Activated CD4-positive, alpha-beta memory T cell treated with anti-CD3 and anti-CD28 coated beads for 36 hours (primary cell): ENCODE results near the gene KCNIP1. TPM values are rescaled to one million over a fixed set of nuclear protein-coding genes. Genes with fewer than 3 reads are reported as not detected.
A peak's percentile ranks its signal among the peaks of the same experiment; 100 is the strongest.

Source experiments
- CTCF ChIA-PET: fragments of 350-600 bp; sonication (Branson Sonifier 250); formaldehyde crosslinking; loops from one replicate; lab custom pipeline; 2021; ENCODE audit warnings: antibody characterized with exemption, inconsistent platforms; lab: Charles Lee
- POLR2A ChIA-PET: fragments of 350-600 bp; sonication (Branson Sonifier 250); formaldehyde crosslinking; loops from one replicate; lab custom pipeline; 2021; ENCODE audit warnings: antibody characterized with exemption; lab: Charles Lee
- DNase-seq: peaks from one replicate; pipeline ENCODE4 v3.0.0-alpha.2; 2020
- H3K27ac Mint-ChIP-seq: one replicate; pipeline ENCODE4 v1.8.0; 2021; ENCODE audit warnings: mixed read lengths
- H3K27me3 Mint-ChIP-seq: one replicate; pipeline ENCODE4 v1.8.0; 2021; ENCODE audit warnings: mixed read lengths
- H3K36me3 Mint-ChIP-seq: one replicate; pipeline ENCODE4 v1.8.0; 2021; ENCODE audit warnings: mixed read lengths
- H3K4me1 Mint-ChIP-seq: one replicate; pipeline ENCODE4 v1.8.0; 2021; ENCODE audit warnings: low read depth, mixed read lengths
- H3K4me3 Mint-ChIP-seq: one replicate; pipeline ENCODE4 v1.8.0; 2021; ENCODE audit warnings: mild to moderate bottlenecking, mixed read lengths
- H3K9me3 Mint-ChIP-seq: one replicate; pipeline ENCODE4 v1.8.0; 2021; ENCODE audit warnings: mixed read lengths
- intact Hi-C: fragments of 100-400 bp; cut with micrococcal nuclease; formaldehyde crosslinking; loops from one replicate; pipeline ENCODE4 v1.15.1; 2023
- total RNA-seq, 2 experiments: library from RNA; stranded (reverse); gene quantifications; one replicate each; pipeline ENCODE4 v1.2.3, GENCODE V29; 2021

Gene KCNIP1
- total RNA-seq, 2 experiments from 2014 or later: not detected

DNA sequence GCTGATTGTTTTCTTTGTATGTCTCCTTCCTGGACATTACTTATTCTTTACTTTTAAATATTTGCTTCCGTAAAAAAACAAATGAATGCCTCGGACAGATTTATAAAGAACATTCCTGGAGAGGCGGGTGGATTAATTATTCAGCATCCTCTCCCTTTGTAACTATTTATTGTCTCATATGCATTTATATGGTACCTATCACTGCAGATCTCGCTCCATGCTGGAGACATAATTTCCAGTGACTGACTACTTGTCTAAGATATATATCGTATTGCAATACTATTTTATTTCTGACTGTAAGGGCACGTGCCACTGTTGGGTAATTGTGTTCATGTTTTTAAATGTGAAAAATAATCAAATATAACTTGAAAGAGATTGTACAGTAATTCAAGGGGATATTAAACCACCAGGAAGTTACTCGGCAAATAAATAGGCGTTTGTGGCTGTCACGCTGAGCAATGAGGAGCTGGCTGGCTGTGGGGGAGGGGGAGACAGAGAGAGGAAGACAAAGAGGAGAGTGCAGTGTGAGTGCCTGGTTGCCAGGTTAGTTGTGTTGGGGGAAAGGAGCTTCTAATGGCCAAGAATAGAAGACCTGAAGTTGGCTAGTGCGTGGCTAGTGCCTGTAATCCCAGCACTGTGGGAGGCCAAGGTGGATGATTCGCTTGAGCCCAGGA, 147.9 kb downstream of the KCNIP1 start:
- Mint-ChIP-seq H3K36me3 (no peaks in the 10 kb centered on the region), H3K4me1 (no peaks in the 10 kb centered on the region), H3K27ac (no peak overlapping the region), H3K4me3 (no peak overlapping the region), H3K27me3 (peaks cover 3% of the 10 kb centered on the region), H3K9me3 (no peaks in the 10 kb centered on the region)
- intact Hi-C loops: no loop called here
- POLR2A ChIA-PET: no interaction called here
- CTCF ChIA-PET: no interaction called here
- DNase-seq: no peak

DNA sequence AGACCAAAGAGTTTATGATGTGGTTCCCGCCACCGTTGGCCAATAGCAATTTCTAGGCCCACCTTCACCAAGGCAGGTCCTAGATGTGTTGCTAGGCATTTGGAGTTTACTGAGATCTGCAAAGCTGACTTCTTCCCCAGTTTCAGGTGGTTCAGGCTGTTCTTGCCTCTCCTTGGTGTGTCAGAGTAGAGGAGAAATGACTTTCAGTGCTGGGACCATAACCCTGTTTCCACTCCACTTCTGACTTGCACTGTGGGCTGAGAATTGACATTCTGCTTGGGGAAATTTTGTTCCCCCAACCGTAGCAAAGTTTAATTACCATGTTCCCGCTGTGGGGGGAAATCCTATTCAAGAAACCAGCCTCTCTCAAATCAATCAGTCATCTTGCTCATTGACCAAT, 151.7 kb downstream of the KCNIP1 start:
- CTCF ChIA-PET: interaction anchor here (2.1 kb wide), 1 partner anchor 17 kb away, joined by 8 read pairs; no protein-coding TSS in a partner anchor
- H3K4me1 Mint-ChIP-seq: no peaks in the 10 kb centered on the region
- intact Hi-C loops: no loop called here
- H3K27ac Mint-ChIP-seq: no peak overlapping the region
- no peaks in the 10 kb centered on the region for H3K36me3 Mint-ChIP-seq
- peaks cover 6% of the 10 kb centered on the region for H3K27me3 Mint-ChIP-seq
- no peaks in the 10 kb centered on the region for H3K9me3 Mint-ChIP-seq
- no peak overlapping the region for H3K4me3 Mint-ChIP-seq
- DNase-seq: no peak
- POLR2A ChIA-PET: no interaction called here

DNA sequence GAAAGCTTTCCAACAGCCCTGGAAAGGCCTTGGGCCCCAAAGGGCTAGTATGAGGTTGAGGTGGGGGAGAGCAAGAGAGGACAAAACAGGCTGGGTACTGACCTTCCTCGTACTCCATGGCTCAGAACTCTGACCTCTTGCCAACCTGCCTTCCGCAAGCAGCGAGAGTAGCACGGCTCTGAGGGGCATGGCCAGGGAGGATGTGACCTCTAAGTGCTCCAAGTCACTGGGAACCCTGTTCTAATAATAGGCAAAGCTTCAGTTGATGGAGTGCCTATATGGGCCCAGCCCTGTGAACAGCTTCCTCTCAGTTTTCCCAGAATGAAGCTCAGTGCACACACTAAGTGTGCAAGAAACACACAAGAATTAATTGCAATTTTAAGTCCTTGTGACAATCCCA, 152.1 kb downstream of the KCNIP1 start:
- CTCF ChIA-PET: no interaction called here
- Mint-ChIP-seq H3K27me3 (peaks cover 6% of the 10 kb centered on the region), H3K9me3 (no peaks in the 10 kb centered on the region), H3K4me3 (no peak overlapping the region), H3K27ac (no peak overlapping the region), H3K36me3 (no peaks in the 10 kb centered on the region), H3K4me1 (no peaks in the 10 kb centered on the region)
- intact Hi-C loops: no loop called here
- no peak for DNase-seq
- POLR2A ChIA-PET: no interaction called here

DNA sequence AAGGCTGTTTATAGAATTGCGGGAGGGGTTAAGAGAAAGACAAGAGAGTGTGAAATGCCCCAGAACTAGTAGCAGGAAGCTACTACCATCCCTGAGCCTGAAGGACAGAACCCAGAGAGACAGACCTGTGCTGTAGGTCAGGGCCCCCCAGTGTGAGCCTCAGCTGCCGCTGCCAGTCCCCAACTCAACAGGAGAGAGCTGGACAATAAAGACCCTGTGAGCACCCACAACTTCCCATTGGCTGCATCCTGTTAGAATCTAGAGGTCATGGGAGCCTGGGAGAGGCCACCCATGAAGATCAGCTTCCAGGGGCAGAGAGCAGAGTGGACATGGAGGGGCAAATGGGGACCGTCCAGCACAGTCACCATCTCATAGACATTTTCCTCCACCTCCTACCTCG, 152.5 kb downstream of the KCNIP1 start:
- H3K36me3 Mint-ChIP-seq: no peaks in the 10 kb centered on the region
- ChIA-PET POLR2A (no interaction called here), CTCF (no interaction called here)
- peaks cover 6% of the 10 kb centered on the region for H3K27me3 Mint-ChIP-seq
- H3K4me1 Mint-ChIP-seq: no peaks in the 10 kb centered on the region
- intact Hi-C loops: no loop called here
- no peak for DNase-seq
- no peak overlapping the region for H3K4me3 Mint-ChIP-seq
- no peak overlapping the region for H3K27ac Mint-ChIP-seq
- H3K9me3 Mint-ChIP-seq: no peaks in the 10 kb centered on the region

DNA sequence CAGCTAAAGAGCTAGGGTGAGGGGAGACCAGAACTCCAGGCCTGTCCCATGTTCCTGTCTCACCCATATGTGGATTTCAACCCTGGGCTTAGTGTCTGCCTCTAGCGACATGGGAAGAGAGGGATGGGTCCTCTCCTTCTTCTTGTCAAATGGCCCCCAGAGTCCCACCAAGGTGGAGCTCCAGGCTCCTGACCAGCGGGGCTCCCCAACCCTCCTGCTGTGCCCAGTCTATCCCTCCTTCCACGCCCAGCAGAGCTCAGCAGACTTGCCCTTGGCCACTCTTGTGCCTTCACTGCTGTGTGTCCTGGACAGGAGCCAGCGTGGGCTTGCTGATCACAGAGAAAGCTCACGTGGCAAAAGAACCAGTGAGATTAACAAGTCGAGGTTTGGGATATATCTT, 156.7 kb downstream of the KCNIP1 start:
- Mint-ChIP-seq H3K36me3 (no peaks in the 10 kb centered on the region), H3K27ac (no peak overlapping the region), H3K9me3 (no peaks in the 10 kb centered on the region), H3K4me3 (no peak overlapping the region), H3K4me1 (no peaks in the 10 kb centered on the region), H3K27me3 (peaks cover 18% of the 10 kb centered on the region)
- ChIA-PET CTCF (interaction anchor here (1.4 kb wide), 1 partner anchor 22 kb away, joined by 3 read pairs; no protein-coding TSS in a partner anchor), POLR2A (no interaction called here)
- no peak for DNase-seq
- intact Hi-C loops: no loop called here

DNA sequence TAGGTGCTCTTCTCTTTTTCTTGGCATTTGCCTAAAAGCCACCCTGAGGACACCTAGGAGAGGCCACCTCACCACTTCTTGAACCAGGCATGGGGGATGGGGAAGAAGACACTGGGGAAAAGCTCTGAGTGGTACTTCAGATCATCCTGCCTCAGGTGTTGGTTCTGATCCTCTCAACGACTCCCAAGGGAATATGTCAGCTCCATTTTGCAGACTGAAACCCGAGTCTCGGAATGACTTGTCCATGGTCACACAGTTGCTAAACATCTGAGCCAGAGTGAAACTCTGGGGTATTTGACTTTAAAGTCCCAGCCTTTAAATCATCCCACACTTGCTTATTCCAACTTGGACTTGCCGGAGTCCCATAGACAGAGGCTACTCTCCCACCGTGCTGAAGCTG, 159.1 kb downstream of the KCNIP1 start:
- Mint-ChIP-seq H3K4me1 (no peaks in the 10 kb centered on the region), H3K27me3 (peaks cover 18% of the 10 kb centered on the region), H3K27ac (no peak overlapping the region), H3K4me3 (no peak overlapping the region), H3K9me3 (no peaks in the 10 kb centered on the region), H3K36me3 (no peaks in the 10 kb centered on the region)
- intact Hi-C loops: no loop called here
- ChIA-PET POLR2A (no interaction called here), CTCF (interaction anchor here (1.0 kb wide), 1 partner anchor 25 kb away, joined by 3 read pairs; no protein-coding TSS in a partner anchor)
- no peak for DNase-seq

DNA sequence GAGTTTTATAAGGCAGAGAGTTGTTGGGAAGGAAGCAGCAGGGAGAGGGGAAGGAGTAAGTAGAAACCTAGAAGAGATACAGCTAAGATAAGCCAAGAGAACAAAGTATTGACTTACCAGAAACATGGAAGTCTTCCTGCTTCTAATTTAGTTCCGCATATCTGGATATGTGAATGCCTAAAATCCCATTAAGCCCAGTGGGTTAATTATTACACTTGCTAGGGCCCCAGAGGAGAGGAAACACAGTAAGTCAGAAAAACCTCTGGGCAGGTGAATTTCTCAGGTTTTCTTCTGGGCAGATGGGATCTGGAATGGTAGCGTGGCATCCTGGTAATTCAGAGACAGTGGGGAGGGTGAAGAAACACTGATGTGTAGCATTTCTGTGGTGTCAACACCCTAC, 175.0 kb downstream of the KCNIP1 start:
- intact Hi-C loops: no loop called here
- H3K4me3 Mint-ChIP-seq: no peak overlapping the region

DNA sequence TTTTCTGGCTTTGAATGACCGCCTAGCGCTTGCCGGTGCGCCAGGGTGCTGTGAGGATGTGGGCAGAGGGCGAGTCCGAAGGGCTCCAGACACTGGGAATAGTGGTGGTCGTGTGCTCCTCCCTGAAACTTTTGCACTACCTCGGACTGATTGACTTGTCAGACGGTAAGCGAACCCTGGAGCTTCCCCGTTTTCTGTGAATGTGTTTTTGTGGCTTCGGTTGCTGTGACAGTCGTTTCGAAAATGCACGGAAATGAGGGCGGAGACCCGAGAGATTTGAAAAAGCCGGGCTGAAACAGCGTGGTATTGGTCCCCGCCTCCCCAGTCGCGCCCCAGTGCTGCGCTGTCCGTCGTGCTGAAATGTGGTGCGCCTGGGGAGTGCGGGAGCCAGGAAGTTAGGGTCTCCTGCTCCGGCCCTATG, 177.2 kb downstream of the KCNIP1 start:
- H3K4me3 Mint-ChIP-seq: no peak overlapping the region

More for the DNA sequence above, 175.0 kb downstream of the KCNIP1 start:
- H3K9me3 Mint-ChIP-seq: no peaks in the 10 kb centered on the region
- no peak overlapping the region for H3K27ac Mint-ChIP-seq
- H3K27me3 Mint-ChIP-seq: peaks cover 36% of the 10 kb centered on the region
- H3K4me1 Mint-ChIP-seq: peaks cover 8% of the 10 kb centered on the region
- ChIA-PET CTCF (no interaction called here), POLR2A (no interaction called here)
- DNase-seq: no peak
- no peaks in the 10 kb centered on the region for H3K36me3 Mint-ChIP-seq

DNA sequence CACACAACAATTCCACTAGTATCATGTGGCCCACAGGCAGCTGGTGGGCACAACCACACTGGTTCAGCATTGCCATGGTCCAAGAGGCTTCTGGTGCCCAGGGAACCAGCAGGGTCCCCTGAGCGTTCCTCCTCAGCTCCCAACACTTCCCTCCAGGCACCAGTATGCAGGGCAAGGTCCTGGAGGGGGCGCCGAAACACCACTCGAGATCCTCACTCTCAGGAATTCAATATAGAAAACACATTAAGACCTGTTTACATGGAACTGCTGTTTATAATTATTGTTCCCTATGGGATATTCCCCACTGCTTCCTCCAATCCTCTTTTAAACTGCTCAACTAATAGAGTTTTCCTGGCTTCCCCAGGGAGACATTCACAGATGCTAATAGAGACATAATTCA, 187.8 kb downstream of the KCNIP1 start:
- Mint-ChIP-seq H3K9me3 (no peaks in the 10 kb centered on the region), H3K36me3 (no peaks in the 10 kb centered on the region), H3K4me3 (no peak overlapping the region), H3K4me1 (no peaks in the 10 kb centered on the region), H3K27me3 (peaks cover 32% of the 10 kb centered on the region), H3K27ac (no peak overlapping the region)
- DNase-seq: no peak
- intact Hi-C loops: no loop called here
- ChIA-PET CTCF (no interaction called here), POLR2A (no interaction called here)

More for the DNA sequence above, 177.2 kb downstream of the KCNIP1 start:
- ChIA-PET POLR2A (no interaction called here), CTCF (interaction anchor here (0.9 to 1.4 kb wide), 3 partner anchors 27 to 262 kb away, joined by 3 to 5 read pairs (median 4); no protein-coding TSS in a partner anchor)
- peak; percentile 71 for DNase-seq
- intact Hi-C loops: no loop called here
- Mint-ChIP-seq H3K36me3 (no peaks in the 10 kb centered on the region), H3K27me3 (peaks cover 40% of the 10 kb centered on the region), H3K27ac (no peak overlapping the region), H3K9me3 (no peaks in the 10 kb centered on the region), H3K4me1 (peaks cover 8% of the 10 kb centered on the region)

DNA sequence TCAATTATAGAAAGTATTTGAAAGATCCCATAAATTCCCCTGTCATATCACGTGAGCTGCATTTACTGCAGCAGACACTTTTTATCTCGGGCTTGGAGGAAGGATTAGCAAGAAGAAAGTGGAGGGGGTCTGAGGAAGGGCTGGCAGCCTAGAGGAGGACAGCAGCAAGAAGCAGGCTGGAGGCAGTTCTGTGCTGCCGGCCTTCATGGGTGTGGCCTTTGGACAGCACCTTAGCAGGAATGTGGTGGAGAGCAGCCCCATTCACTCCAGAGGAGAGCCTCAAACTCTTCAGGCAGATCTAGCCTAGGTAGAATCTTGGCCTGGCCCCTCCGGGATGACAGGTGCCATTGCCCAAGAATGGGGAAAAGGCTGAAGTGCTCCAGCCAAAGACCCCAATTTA, 189.9 kb downstream of the KCNIP1 start:
- Mint-ChIP-seq H3K36me3 (no peaks in the 10 kb centered on the region), H3K9me3 (no peaks in the 10 kb centered on the region), H3K4me1 (no peaks in the 10 kb centered on the region), H3K27ac (no peak overlapping the region), H3K27me3 (peaks cover 30% of the 10 kb centered on the region), H3K4me3 (no peak overlapping the region)
- intact Hi-C loops: no loop called here
- ChIA-PET CTCF (no interaction called here), POLR2A (no interaction called here)
- no peak for DNase-seq

DNA sequence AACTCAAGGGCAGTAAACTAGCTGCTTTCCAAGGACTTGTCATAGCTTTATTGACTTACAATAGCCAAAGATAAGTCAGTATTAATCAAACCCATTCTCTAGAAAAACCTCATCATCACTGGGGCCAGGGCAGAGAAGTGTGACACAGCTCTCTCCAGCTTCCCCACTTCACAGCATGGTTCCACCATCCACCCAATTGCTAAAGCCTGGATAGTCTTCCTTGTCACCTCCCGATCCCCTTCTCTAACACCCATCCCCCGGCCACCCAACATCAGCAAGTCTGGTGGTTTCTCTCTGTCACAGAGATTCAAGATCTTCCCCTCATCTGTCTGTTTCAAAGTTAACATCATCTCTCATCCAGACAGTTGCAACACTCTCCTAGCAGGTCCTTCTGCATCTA, 191.1 kb downstream of the KCNIP1 start:
- H3K27ac Mint-ChIP-seq: no peak overlapping the region
- no peak for DNase-seq
- no peak overlapping the region for H3K4me3 Mint-ChIP-seq
- CTCF ChIA-PET: no interaction called here
- H3K4me1 Mint-ChIP-seq: no peaks in the 10 kb centered on the region
- intact Hi-C loops: no loop called here
- no peaks in the 10 kb centered on the region for H3K9me3 Mint-ChIP-seq
- POLR2A ChIA-PET: no interaction called here
- H3K27me3 Mint-ChIP-seq: peaks cover 24% of the 10 kb centered on the region
- H3K36me3 Mint-ChIP-seq: no peaks in the 10 kb centered on the region

DNA sequence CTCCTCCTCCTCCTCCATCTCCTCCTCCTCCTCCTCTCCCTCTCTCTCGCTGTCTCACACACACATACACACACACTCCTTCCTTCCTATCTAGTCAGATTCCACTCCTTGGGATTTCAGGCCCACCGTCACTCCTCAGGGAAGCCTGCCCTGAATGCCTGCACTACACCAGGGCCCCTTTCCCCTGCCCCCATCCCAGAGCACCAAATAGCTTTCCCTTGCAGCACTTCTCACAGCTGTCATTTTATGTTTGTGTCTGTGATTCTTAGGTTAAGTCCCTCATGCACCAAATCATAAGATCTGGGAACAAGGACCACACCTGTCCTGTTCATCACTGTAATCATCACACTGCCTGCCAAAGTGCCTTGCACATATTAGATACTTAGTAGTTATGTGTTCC, 193.2 kb downstream of the KCNIP1 start:
- Mint-ChIP-seq H3K4me1 (no peaks in the 10 kb centered on the region), H3K27ac (no peak overlapping the region), H3K36me3 (no peaks in the 10 kb centered on the region), H3K27me3 (peaks cover 14% of the 10 kb centered on the region), H3K4me3 (no peak overlapping the region), H3K9me3 (no peaks in the 10 kb centered on the region)
- intact Hi-C loops: no loop called here
- POLR2A ChIA-PET: no interaction called here
- CTCF ChIA-PET: interaction anchor here (1.0 kb wide), 1 partner anchor 95 kb away, joined by 3 read pairs; no protein-coding TSS in a partner anchor
- no peak for DNase-seq

DNA sequence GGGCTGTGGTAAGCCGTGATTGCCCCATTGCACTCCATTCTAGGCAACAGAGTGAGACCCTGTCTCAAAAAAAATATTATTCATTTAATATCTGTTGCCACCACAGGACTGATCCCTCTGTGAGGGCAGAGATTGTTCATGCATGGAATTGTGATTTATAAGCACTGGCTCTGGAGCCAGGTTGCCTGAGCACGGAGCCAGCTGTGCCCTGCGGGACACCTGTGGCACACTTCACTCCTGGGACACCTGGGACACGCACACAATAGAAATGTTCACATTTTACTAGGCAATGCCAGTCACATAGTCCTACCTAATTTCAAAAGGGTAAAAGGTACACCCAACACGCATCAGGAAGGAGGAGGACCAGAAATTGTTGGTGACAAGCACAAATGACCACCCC, 196.7 kb downstream of the KCNIP1 start:
- Mint-ChIP-seq H3K9me3 (no peaks in the 10 kb centered on the region), H3K4me3 (no peak overlapping the region), H3K27me3 (peaks cover 11% of the 10 kb centered on the region), H3K27ac (no peak overlapping the region), H3K4me1 (no peaks in the 10 kb centered on the region), H3K36me3 (no peaks in the 10 kb centered on the region)
- ChIA-PET POLR2A (no interaction called here), CTCF (no interaction called here)
- intact Hi-C loops: no loop called here
- no peak for DNase-seq
